ENCODE results near the gene ACAP2.

GRCh38 chr3:195468841-195469240, 26.0 kb upstream of the ACAP2 start:
- TF ChIP-seq CTCF (IDR thresholded peaks at IDR 0.05; ENCODE audit: insufficient read depth, low read depth, low read length) (no peak), EZH2 (IDR thresholded peaks at IDR 0.05; ENCODE audit: insufficient read depth, low read length) (no peak)
